PC-9 (cell line): ENCODE results near the gene CFAP46. TPM values are rescaled to one million over a fixed set of nuclear protein-coding genes. Genes with fewer than 3 reads are reported as not detected.

Experiments
- BruUV-seq: library from RNA; stranded (reverse); fragments of 400-500 nt; replicated peaks from 2 replicates; lab custom pipeline; 2021; lab: Mats Ljungman, UMichigan
- CTCF ChIA-PET: fragments of 300-600 bp; sonication (Branson Sonifier 250); formaldehyde crosslinking; loops from one replicate; lab custom pipeline; 2022; ENCODE audit warnings: antibody characterized with exemption; lab: Charles Lee
- POLR2A ChIA-PET: fragments of 300-600 bp; sonication (Branson Sonifier 250); formaldehyde crosslinking; loops from one replicate; lab custom pipeline; 2022; ENCODE audit warnings: antibody characterized with exemption; ENCODE audit not compliant: unreplicated experiment; lab: Charles Lee
- DNase-seq, 2 experiments: peaks; one replicate each; pipeline versions ENCODE4 v3.0.0 to v3.0.0-alpha.2; 2015 to 2022; ENCODE audit warnings: mixed read lengths in 1 of 2
- H2AFZ ChIP-seq: fragments of 200-600 bp; sonication (generic); 2 replicates; pipeline ENCODE4 v1.8.1; 2017; ENCODE audit warnings: antibody characterized with exemption
- H3F3A ChIP-seq: fragments of 200-600 bp; sonication (generic); 2 replicates; pipeline ENCODE4 v1.8.1; 2017; ENCODE audit warnings: antibody characterized with exemption, mild to moderate bottlenecking, low read depth; ENCODE audit not compliant: insufficient read depth
- H3K27ac ChIP-seq: fragments of 200-600 bp; sonication (generic); 2 replicates; pipeline ENCODE4 v1.6.1; 2016; ENCODE audit warnings: mixed run types
- H3K27me3 ChIP-seq: fragments of 200-600 bp; sonication (generic); 2 replicates; pipeline ENCODE4 v1.6.1; 2016; ENCODE audit warnings: low read depth, mixed run types; ENCODE audit not compliant: insufficient read depth
- H3K36me3 ChIP-seq: fragments of 200-600 bp; sonication (generic); 2 replicates; pipeline ENCODE4 v1.6.1; 2016; ENCODE audit warnings: low read depth, mixed run types
- H3K4me1 ChIP-seq: fragments of 200-600 bp; sonication (generic); replicated peaks from 2 replicates; pipeline ENCODE4 v1.6.1; 2016; ENCODE audit warnings: mixed run types; ENCODE audit not compliant: insufficient read depth
- H3K4me2 ChIP-seq: fragments of 200-600 bp; sonication (generic); 2 replicates; pipeline ENCODE4 v1.6.1; 2017; ENCODE audit warnings: mixed run types
- H3K4me3 ChIP-seq: fragments of 200-600 bp; sonication (generic); 2 replicates; pipeline ENCODE4 v1.6.1; 2016; ENCODE audit warnings: mixed run types
- H3K79me2 ChIP-seq: fragments of 200-600 bp; sonication (generic); 2 replicates; pipeline ENCODE4 v1.6.1; 2017; ENCODE audit warnings: low read depth, mixed run types
- H3K9me2 ChIP-seq: fragments of 200-600 bp; sonication (generic); 2 replicates; pipeline ENCODE4 v1.8.1; 2017; ENCODE audit warnings: mild to moderate bottlenecking; ENCODE audit not compliant: insufficient read depth
- H3K9me3 ChIP-seq: fragments of 200-600 bp; sonication (generic); 2 replicates; pipeline ENCODE4 v1.8.1; 2016; ENCODE audit warnings: low read depth; ENCODE audit not compliant: insufficient read depth
- H4K20me1 ChIP-seq: fragments of 200-600 bp; sonication (generic); 2 replicates; pipeline ENCODE4 v1.8.1; 2017; ENCODE audit not compliant: insufficient read depth
- EZH2 ChIP-seq: fragments of 200-600 bp; sonication (generic); IDR thresholded peaks from 2 replicates; pipeline ENCODE4 v1.8.0; 2017; ENCODE audit warnings: antibody characterized with exemption, low read depth
- intact Hi-C: fragments of 100-400 bp; cut with micrococcal nuclease; formaldehyde crosslinking; loops from one replicate; pipeline ENCODE4 v1.10.0; 2022; ENCODE audit not compliant: unreplicated experiment
- total RNA-seq: library from RNA; stranded (reverse); gene quantifications from 2 replicates; pipeline ENCODE4 v1.2.3, GENCODE V29; 2021
- TF ChIP-seq, protein P1 (sequence below): fragments of 200-600 bp; sonication (generic); conservative IDR thresholded peaks from 2 replicates; pipeline ENCODE4 v1.6.1; 2017; ENCODE audit warnings: mixed run types, antibody characterized with exemption, mild to moderate bottlenecking, moderate library complexity

The CFAP46 gene
- total RNA-seq, 1 experiment from 2014 or later, result not detected

DNA sequence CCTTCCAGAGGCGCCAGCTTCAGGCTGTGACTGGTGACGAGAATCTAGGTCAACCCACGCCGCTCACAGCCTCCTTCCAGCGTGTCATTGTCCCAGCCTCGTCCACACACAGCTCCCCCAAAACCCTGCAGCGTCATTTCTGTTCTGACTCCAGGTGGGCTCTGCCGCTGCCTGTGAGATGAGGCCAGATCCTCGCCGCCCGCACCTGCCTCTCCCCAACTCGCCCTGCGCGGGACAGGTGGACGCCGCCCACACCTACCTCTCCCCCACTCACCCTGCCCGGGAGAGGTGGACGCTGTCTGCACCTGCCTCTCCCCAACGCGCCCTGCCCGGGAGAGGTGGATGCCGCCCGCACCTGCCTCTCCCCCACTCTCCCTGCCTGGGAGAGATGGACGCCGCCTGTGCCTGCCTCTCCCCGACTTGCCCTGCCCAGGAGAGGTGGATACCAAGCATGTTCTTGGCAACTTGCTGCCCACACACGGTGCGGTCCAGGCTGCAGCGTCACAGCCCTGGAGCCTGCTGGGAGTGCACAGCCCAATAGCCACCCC is 32.0 kb upstream of the CFAP46 start:
- no peaks in the 10 kb centered on the region for H3K4me1 ChIP-seq
- H3F3A ChIP-seq, result no peaks in the 10 kb centered on the region
- BruUV-seq, result no TSS peak
- no peak for DNase-seq
- ChIA-PET POLR2A (no interaction called here), CTCF (no interaction called here)
- H3K9me3 ChIP-seq, result no peaks in the 10 kb centered on the region
- H3K4me3 ChIP-seq, result no peak overlapping the region
- no peak overlapping the region for H2AFZ ChIP-seq
- H3K9me2 ChIP-seq, result no peaks in the 10 kb centered on the region
- H3K79me2 ChIP-seq, result no peaks in the 10 kb centered on the region
- no peak overlapping the region for H3K27ac ChIP-seq
- H3K4me2 ChIP-seq, result no peak overlapping the region
- TF ChIP-seq, protein P1, sequence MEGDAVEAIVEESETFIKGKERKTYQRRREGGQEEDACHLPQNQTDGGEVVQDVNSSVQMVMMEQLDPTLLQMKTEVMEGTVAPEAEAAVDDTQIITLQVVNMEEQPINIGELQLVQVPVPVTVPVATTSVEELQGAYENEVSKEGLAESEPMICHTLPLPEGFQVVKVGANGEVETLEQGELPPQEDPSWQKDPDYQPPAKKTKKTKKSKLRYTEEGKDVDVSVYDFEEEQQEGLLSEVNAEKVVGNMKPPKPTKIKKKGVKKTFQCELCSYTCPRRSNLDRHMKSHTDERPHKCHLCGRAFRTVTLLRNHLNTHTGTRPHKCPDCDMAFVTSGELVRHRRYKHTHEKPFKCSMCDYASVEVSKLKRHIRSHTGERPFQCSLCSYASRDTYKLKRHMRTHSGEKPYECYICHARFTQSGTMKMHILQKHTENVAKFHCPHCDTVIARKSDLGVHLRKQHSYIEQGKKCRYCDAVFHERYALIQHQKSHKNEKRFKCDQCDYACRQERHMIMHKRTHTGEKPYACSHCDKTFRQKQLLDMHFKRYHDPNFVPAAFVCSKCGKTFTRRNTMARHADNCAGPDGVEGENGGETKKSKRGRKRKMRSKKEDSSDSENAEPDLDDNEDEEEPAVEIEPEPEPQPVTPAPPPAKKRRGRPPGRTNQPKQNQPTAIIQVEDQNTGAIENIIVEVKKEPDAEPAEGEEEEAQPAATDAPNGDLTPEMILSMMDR, result no peak
- TF ChIP-seq EZH2, result no peak
- H3K27me3 ChIP-seq, result peaks cover 90% of the 10 kb centered on the region
- H4K20me1 ChIP-seq, result no peaks in the 10 kb centered on the region
- intact Hi-C loops, result no loop called here
- H3K36me3 ChIP-seq, result no peaks in the 10 kb centered on the region

DNA sequence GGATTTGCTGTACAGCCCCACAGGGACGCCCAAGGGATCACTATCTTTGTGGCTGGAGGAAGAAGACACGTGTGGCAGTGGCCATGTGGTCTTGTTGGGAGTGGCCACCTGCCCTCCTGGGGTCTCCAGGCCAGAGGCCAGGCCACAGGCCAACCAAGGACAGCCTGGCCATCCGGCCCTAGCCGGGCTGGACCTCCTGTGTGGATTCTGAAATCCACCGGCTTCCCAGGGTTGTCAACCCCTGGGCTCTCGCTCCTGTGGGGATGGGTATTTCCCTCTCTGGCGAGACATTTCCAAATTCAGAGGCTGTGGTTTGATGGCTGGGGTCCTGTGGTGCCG is 31.5 kb upstream of the CFAP46 start:
- BruUV-seq, result no TSS peak
- intact Hi-C loops, result no loop called here
- no peak overlapping the region for H2AFZ ChIP-seq
- peaks cover 90% of the 10 kb centered on the region for H3K27me3 ChIP-seq
- H3F3A ChIP-seq, result no peaks in the 10 kb centered on the region
- H3K27ac ChIP-seq, result no peak overlapping the region
- no peak overlapping the region for H3K4me2 ChIP-seq
- ChIA-PET POLR2A (no interaction called here), CTCF (no interaction called here)
- H3K9me2 ChIP-seq, result no peaks in the 10 kb centered on the region
- no peaks in the 10 kb centered on the region for H4K20me1 ChIP-seq
- H3K36me3 ChIP-seq, result no peaks in the 10 kb centered on the region
- H3K4me3 ChIP-seq, result no peak overlapping the region
- no peaks in the 10 kb centered on the region for H3K4me1 ChIP-seq
- no peak for DNase-seq
- no peaks in the 10 kb centered on the region for H3K9me3 ChIP-seq
- TF ChIP-seq, protein P1, result no peak
- TF ChIP-seq EZH2, result no peak
- H3K79me2 ChIP-seq, result no peaks in the 10 kb centered on the region

DNA sequence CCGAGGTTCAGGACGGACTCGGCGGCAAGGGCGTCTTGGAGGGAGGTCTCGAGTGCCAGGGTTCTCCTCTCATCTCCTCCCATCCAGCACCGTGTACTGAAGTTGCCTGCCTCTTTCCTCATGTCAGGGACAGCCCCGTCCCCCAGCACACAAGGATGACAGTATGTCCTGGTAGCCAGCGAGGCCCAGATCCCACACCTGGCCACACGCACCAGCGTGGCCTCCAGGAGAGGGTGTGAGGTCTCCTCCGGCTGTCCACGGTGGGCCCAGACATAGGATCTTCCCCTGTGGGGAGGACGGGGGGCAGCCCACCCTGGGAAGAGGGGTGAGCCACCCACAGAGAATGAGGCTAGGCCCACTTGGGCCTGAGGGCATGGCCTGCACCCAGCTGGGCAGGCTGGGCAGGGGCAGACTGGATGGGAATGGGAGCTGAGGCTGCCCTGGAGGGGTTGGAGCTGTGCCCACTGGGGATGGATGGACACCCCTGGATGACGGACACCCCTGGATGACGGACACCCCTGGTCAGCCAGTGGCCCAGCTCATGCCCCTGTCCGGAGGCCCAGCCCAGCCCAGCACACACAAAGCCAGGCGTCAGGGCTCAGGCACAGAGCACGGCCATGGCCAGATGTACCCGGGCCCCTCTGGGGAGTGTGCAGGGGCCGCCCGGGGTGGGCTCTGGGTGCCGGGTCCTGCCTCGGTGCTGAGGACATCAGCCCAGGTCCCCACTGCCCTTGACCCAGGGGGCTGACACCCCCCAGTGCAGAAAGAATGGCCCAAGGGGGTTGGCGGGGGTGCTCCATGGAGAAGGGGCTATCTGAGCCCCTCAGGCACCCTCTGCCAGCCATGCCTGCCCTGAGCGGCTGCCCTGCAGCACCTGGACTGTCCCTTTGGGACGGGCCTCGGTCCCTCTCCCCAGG is 30.9 kb upstream of the CFAP46 start:
- intact Hi-C loops, result no loop called here
- ChIA-PET POLR2A (no interaction called here), CTCF (no interaction called here)
- Histone ChIP-seq H3K9me3 (no peaks in the 10 kb centered on the region), H3K9me2 (no peaks in the 10 kb centered on the region), H4K20me1 (no peaks in the 10 kb centered on the region), H2AFZ (no peak overlapping the region), H3K27ac (no peak overlapping the region), H3K4me3 (no peak overlapping the region), H3K79me2 (no peaks in the 10 kb centered on the region), H3K4me2 (no peak overlapping the region), H3K27me3 (peaks cover 90% of the 10 kb centered on the region), H3F3A (no peaks in the 10 kb centered on the region), H3K4me1 (no peaks in the 10 kb centered on the region), H3K36me3 (no peaks in the 10 kb centered on the region)
- no peak for TF ChIP-seq EZH2
- TF ChIP-seq, protein P1, result no peak
- no TSS peak for BruUV-seq
- no peak for DNase-seq
